Measurements from ENCODE around the gene OR6C3. TPM values are rescaled to one million over a fixed set of nuclear protein-coding genes. Genes with fewer than 3 reads are reported as not detected.
A peak's percentile ranks its signal among the peaks of the same experiment; 100 is the strongest.
"Not testable (repeated sequence)": the region's sequence is repeated elsewhere in the genome, so short reads cannot be mapped to it uniquely, and the experiment has no call there.

OR6C3 gene
- total RNA-seq, 1 experiment from 2014 or later: not detected

DNA sequence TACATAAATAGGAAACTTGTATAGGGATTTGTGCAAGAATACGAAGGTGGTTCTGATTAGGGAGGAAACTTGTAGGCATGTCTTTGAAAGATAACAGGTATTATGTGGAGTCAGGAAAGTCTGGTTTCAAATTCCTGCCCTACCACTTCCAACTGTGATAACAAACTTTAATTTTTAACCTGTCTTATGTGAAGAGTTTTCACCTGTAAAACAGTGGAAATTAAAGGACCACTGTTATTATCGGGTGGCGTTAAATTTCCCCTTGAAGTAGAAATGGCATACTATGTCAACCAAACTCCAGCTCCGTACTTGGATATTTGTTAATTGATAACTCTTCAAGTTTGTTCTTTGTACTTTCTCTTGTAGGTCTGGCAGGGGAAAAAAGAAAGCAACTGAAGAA is 10.3 kb upstream of the OR6C3 start (continued):
- no peak for TF ChIP-seq IRF2 (CRISPR knock-in tag; IDR thresholded peaks at IDR 0.05; ENCODE audit: borderline replicate concordance, low read depth)

DNA sequence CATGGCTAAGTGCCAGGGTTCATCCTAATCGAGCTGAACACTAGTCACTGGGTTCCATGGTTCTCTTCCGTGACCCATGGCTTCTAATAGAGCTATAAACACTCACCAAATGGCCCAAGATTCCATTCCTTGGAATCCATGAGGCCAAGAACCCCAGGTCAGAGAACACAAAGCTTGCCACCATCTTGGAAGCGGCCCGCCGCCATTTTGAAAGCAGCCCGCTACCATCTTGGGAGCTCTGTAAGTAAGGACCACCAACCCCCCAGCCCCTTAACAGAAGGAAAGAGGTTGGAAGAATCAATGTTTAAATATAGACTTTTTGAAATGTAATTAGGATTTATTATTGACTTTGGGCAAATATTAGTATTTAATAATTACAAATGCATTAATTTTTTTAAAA is 4.7 kb upstream of the OR6C3 start:
- H3K4me1 Mint-ChIP-seq; CTCF ChIA-PET; H3K4me3 Mint-ChIP-seq; H3K36me3 Mint-ChIP-seq; ATAC-seq; H3K9me3 Mint-ChIP-seq; H3K27me3 Mint-ChIP-seq (ENCODE audit: low read depth); DNase-seq (ENCODE audit: low spot score); H3K27ac Mint-ChIP-seq: not testable (repeated sequence)
- POLR2A ChIA-PET: interaction anchor here (0.7 kb wide), 1 partner anchor 155 kb away, joined by 4 read pairs; no protein-coding TSS in a partner anchor

DNA sequence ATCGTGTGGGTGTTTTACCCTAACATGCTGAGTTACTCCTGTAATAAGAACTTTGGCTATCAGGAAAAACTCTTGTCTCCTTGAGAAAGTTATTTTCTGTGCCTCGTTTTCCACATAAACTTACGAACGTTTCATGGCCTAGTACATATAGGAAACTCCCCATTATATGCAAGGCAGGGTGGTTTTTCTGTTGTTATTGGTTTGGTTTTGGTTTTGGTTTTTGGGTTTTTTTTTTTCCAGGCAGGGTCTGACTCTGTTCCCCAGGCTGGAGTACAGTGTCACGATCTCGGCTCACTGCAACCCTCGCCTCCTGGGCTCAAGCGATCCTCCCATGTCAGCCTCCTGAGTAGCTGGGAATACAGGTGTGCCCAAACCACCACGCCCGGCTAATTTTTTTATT is 5.5 kb downstream of the OR6C3 start:
- TF ChIP-seq, protein P1, sequence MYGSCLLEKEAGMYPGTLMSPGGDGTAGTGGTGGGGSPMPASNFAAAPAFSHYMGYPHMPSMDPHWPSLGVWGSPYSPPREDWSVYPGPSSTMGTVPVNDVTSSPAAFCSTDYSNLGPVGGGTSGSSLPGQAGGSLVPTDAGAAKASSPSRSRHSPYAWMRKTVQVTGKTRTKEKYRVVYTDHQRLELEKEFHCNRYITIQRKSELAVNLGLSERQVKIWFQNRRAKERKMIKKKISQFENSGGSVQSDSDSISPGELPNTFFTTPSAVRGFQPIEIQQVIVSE (CRISPR knock-in tag; IDR thresholded peaks at IDR 0.05; ENCODE audit: borderline replicate concordance): no peak
- TF ChIP-seq SMAD3 (CRISPR knock-in tag; IDR thresholded peaks at IDR 0.05; ENCODE audit: borderline replicate concordance): no peak
- no peak for TF ChIP-seq ZNF121 (CRISPR knock-in tag; IDR thresholded peaks at IDR 0.05)
- no peak for TF ChIP-seq ZNF416 (CRISPR knock-in tag; IDR thresholded peaks at IDR 0.05)
- TF ChIP-seq, protein P2, sequence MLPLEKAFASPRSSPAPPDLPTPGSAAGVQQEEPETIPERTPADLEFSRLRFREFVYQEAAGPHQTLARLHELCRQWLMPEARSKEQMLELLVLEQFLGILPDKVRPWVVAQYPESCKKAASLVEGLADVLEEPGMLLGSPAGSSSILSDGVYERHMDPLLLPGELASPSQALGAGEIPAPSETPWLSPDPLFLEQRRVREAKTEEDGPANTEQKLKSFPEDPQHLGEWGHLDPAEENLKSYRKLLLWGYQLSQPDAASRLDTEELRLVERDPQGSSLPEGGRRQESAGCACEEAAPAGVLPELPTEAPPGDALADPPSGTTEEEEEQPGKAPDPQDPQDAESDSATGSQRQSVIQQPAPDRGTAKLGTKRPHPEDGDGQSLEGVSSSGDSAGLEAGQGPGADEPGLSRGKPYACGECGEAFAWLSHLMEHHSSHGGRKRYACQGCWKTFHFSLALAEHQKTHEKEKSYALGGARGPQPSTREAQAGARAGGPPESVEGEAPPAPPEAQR (CRISPR knock-in tag; IDR thresholded peaks at IDR 0.05): no peak
- TF ChIP-seq, protein P3, sequence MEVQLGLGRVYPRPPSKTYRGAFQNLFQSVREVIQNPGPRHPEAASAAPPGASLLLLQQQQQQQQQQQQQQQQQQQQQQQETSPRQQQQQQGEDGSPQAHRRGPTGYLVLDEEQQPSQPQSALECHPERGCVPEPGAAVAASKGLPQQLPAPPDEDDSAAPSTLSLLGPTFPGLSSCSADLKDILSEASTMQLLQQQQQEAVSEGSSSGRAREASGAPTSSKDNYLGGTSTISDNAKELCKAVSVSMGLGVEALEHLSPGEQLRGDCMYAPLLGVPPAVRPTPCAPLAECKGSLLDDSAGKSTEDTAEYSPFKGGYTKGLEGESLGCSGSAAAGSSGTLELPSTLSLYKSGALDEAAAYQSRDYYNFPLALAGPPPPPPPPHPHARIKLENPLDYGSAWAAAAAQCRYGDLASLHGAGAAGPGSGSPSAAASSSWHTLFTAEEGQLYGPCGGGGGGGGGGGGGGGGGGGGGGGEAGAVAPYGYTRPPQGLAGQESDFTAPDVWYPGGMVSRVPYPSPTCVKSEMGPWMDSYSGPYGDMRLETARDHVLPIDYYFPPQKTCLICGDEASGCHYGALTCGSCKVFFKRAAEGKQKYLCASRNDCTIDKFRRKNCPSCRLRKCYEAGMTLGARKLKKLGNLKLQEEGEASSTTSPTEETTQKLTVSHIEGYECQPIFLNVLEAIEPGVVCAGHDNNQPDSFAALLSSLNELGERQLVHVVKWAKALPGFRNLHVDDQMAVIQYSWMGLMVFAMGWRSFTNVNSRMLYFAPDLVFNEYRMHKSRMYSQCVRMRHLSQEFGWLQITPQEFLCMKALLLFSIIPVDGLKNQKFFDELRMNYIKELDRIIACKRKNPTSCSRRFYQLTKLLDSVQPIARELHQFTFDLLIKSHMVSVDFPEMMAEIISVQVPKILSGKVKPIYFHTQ (CRISPR knock-in tag; IDR thresholded peaks at IDR 0.05): no peak
- TF ChIP-seq, protein P4, sequence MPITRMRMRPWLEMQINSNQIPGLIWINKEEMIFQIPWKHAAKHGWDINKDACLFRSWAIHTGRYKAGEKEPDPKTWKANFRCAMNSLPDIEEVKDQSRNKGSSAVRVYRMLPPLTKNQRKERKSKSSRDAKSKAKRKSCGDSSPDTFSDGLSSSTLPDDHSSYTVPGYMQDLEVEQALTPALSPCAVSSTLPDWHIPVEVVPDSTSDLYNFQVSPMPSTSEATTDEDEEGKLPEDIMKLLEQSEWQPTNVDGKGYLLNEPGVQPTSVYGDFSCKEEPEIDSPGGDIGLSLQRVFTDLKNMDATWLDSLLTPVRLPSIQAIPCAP (CRISPR knock-in tag; IDR thresholded peaks at IDR 0.05): no peak
- no peak for TF ChIP-seq GRHL2 (CRISPR knock-in tag; IDR thresholded peaks at IDR 0.05; ENCODE audit: insufficient replicate concordance, severe bottlenecking)
- no peak for TF ChIP-seq ZNF232 (CRISPR knock-in tag; IDR thresholded peaks at IDR 0.05)
- TF ChIP-seq ZNF263 (CRISPR knock-in tag; IDR thresholded peaks at IDR 0.05; ENCODE audit: low read depth): no peak
- TF ChIP-seq, protein P5, sequence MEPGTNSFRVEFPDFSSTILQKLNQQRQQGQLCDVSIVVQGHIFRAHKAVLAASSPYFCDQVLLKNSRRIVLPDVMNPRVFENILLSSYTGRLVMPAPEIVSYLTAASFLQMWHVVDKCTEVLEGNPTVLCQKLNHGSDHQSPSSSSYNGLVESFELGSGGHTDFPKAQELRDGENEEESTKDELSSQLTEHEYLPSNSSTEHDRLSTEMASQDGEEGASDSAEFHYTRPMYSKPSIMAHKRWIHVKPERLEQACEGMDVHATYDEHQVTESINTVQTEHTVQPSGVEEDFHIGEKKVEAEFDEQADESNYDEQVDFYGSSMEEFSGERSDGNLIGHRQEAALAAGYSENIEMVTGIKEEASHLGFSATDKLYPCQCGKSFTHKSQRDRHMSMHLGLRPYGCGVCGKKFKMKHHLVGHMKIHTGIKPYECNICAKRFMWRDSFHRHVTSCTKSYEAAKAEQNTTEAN (CRISPR knock-in tag; IDR thresholded peaks at IDR 0.05): no peak
- TF ChIP-seq HMGA2 (CRISPR knock-in tag; IDR thresholded peaks at IDR 0.05): no peak
- TF ChIP-seq, protein P6, sequence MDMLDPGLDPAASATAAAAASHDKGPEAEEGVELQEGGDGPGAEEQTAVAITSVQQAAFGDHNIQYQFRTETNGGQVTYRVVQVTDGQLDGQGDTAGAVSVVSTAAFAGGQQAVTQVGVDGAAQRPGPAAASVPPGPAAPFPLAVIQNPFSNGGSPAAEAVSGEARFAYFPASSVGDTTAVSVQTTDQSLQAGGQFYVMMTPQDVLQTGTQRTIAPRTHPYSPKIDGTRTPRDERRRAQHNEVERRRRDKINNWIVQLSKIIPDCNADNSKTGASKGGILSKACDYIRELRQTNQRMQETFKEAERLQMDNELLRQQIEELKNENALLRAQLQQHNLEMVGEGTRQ (CRISPR knock-in tag; IDR thresholded peaks at IDR 0.05): no peak
- TF ChIP-seq, protein P7, sequence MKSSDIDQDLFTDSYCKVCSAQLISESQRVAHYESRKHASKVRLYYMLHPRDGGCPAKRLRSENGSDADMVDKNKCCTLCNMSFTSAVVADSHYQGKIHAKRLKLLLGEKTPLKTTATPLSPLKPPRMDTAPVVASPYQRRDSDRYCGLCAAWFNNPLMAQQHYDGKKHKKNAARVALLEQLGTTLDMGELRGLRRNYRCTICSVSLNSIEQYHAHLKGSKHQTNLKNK (CRISPR knock-in tag; IDR thresholded peaks at IDR 0.05): no peak
- Mint-ChIP-seq H3K27me3 (ENCODE audit: low read depth) (no peaks in the 10 kb centered on the region; the same call in 1 of the 2 replicates), H3K9me3 (no peaks in the 10 kb centered on the region), H3K27ac (no peak overlapping the region), H3K4me1 (peaks cover 12% of the 10 kb centered on the region), H3K36me3 (no peaks in the 10 kb centered on the region), H3K4me3 (no peak overlapping the region)
- ChIA-PET CTCF (no interaction called here), POLR2A (no interaction called here)
- ATAC-seq (no peak), DNase-seq (ENCODE audit: low spot score) (no peak)

DNA sequence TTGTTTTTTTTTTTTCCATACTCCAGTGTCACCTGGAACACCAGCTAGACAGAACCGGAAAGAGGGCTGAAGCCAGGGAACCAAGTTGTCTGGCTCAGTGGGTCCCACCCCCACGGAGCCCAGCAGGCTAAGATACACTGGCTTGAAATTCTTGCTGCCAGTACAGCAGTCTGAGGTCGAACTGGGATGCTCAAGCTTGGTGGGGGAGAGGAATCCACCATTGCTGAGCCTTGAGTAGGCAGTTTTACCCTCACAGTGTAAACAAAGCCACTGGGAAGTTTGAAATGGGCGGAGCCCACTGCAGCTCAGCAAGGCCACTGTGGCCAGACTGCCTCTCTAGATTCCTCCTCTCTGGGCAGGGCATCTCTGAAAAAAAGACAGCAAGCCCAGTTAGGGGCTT is 24.8 kb downstream of the OR6C3 start:
- peak overlapping the region; percentile 57; the same call in 1 of the 2 replicates for H3K27ac Mint-ChIP-seq
- H3K27me3 Mint-ChIP-seq (ENCODE audit: low read depth); POLR2A ChIA-PET; H3K4me3 Mint-ChIP-seq; H3K9me3 Mint-ChIP-seq; H3K36me3 Mint-ChIP-seq: not testable (repeated sequence)
- ATAC-seq: peak; percentile 58
- peak; percentile 46 for DNase-seq (ENCODE audit: low spot score)
- peaks cover 15% of the 10 kb centered on the region for H3K4me1 Mint-ChIP-seq
- CTCF ChIA-PET: interaction anchor here (0.9 kb wide), 1 partner anchor 22 kb away, joined by 3 read pairs; no protein-coding TSS in a partner anchor
